HG03520 (cell line): ENCODE measurements around the gene BMERB1.
"Not testable (repeated sequence)": the region's sequence is repeated elsewhere in the genome, so short reads cannot be mapped to it uniquely, and the experiment has no call there.

ENCODE experiments used
- ATAC-seq: cut with Tn5 transposase; IDR thresholded peaks from one replicate; pipeline ENCODE4 v1.9.1; 2021; ENCODE audit warnings: mild to moderate bottlenecking, moderate library complexity; ENCODE audit not compliant: unreplicated experiment

BMERB1 gene

DNA sequence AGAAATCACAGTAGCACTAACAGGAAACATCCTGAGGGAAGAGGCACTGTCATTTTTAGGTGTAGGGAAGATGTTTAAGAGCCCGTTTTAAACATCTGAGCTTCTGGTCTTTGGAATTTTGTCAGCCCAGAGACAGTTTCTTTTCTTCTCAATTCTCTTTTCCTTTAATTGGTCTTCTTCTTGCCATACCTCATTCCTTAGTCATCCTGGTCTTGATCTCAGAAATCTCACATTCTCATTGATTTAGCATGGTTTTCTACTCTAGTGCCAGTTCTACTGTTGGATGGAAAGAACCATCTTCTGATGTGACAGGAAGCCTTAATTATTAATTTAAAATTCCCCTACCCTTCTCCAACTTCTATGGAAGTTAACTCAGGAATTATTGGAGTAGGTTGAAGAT is 25.4 kb downstream of the BMERB1 start:
- no peak for ATAC-seq

DNA sequence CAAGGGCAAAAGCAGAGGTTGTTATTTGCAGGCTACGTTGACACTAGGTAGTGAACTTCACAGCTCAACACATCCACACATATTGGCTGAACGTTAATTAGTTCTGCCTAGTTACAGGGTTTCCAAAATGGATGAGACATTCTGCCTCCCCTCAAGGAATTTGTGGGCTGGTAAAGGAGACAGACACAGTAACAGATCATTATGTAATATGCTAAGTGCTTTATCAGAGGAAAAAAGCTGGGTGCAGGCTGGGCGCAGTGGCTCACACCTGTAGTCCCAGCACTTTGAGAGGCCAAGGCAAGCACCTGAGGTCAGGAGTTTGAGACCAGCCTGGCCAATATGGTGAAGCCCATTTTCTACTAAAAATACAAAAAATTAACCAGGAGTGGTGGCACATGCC is 26.2 kb downstream of the BMERB1 start:
- ATAC-seq = no peak

DNA sequence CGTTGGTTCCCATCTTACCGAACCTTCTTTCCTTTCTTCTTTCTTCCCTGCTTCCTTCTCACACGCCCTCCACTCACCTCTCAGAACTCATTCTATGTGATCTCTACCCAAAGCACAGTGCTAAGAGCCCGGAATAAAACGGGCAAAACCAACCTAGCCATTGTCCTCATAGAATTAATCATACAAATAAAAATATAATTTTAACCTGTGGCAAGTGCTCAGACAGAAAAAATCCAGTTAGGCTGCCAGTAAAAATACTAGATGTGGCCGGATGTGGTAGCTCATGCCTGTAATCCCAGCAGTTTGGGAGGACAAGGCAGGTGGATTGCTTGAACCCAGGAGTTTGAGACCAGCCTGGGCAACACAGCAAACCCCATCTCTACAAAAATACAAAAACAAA is 27.0 kb downstream of the BMERB1 start:
- no peak for ATAC-seq

DNA sequence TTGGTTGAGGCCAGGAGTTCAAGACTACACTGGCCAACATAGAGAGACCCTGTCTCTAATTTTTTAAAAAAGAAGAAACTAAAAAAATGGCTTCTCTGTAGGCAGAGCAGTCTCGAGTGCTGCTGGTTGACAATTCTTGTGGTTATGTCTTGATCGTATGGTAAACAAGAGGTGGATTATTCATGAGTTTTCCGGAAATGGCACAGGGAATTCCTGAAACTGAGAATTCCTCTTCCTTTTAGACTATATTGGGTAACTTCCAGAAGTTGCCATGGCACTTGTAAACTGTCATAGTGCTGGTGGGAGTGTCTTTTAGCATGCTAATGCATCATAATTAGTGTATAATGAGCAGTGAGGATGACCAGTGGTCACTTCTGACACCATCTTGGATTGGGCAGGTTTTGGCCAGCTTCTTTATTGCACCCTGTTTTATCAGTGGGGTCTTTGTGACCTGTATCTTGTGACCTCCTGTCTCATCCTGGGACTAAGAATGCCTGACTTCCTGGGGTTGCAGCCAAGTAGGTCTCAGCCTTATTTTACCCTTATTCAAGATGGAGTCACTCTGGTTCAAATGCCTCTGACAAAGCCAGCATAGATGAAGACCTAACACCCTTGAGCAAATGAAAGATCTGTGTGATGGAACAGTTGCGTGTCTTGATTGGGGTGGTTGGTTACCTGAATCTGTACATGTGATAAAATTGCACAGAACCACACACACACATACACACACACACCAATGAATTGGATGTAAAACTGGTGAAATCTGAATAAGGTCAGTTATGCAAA is 30.2 kb downstream of the BMERB1 start:
- ATAC-seq = no peak

DNA sequence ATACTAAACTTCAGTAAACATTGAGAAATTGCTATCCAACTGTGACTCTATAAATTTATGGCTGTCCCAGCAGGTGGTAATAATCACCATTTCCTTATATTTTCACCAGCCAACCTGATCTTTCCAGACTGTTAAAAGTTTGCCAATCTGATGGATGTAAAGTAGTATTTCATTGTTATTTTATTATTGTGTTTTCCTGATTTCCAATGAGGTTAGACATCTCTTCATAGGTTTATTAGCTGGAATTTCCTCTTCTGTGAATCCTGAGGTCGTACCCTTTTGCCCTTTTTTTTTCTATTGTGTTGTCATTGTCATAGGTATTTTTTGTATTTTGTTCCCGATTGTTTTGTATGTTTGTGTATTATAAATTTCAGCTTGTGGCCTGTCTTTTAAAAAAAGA is 31.7 kb downstream of the BMERB1 start:
- no peak for ATAC-seq

DNA sequence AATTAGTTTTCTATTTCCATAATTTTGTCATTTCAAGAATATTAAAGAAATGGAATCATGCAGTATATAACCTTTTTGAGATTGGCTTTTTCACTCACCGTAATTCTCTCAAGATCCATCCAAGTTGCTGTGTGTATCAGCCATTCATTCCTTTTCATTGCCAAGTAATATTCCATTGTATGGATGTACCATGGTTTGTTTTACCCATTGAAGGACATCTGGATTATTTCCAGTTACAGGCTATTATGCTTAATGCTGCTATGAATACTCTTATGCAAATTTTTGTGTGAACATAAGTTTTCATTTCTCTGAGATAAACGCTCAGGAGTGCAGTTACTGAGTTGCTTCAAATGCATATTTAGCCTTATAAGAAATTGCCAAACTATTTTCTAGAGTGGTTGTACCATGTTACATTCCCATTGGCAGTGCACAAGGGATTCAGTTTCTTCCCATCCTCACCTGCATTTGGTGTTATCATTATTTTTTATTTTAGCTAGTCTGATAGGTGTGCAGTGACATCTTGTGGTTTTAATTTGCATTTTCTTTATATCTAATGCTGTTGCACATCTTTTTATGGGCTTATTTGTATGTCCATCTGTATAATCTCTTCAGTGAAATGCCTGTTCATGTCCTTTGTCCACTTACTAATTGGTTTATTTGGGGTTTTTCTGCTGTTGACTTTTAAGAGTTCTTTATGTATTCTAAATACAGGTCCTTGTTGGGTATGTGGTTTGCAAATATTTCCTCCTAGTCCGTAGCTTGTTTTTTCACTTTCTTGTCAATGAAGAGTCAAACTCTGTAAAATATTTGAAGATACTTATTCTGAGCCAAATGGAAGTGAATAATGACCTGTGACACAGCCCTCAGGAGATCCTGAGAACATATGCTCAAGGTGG is 32.7 kb downstream of the BMERB1 start:
- ATAC-seq = no peak

DNA sequence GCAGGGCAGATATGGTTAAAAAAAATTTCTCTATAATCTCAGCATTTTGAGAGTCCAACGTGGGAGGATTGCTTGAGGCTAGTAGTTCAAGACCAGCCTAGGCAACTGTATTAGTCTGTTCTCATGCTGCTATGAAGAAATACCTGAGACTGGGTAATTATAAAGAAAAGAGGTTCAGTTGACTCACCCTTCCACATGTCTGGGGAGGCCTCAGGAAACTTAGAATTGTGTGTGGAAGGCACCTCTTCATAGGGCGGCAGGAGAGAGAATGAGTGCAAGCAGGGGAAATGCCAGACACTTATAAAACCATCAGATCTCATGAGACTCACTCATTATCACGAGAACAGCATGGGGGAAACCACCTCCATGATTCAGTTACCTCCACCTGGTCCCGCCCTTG is 42.6 kb downstream of the BMERB1 start:
- not testable (repeated sequence) for ATAC-seq

DNA sequence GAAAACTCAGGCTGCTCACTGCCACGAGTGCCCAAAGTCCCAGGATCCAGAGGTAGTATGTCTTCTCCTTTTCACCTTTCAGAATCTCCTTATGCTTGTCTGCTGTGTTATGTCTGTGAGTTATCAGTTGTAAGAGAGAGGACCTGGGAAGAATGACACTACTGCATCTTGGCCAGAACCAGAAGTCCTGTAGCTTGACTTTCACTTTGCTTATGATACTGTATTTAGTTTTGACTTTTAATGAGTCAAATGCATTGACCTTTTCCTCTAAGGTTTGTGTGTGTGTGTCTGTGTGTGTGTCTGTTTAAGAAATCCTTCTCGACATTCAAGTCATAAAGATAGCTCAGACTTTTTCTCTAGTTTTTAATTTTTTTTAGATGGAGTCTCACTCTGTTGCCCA is 43.4 kb downstream of the BMERB1 start:
- no peak for ATAC-seq

DNA sequence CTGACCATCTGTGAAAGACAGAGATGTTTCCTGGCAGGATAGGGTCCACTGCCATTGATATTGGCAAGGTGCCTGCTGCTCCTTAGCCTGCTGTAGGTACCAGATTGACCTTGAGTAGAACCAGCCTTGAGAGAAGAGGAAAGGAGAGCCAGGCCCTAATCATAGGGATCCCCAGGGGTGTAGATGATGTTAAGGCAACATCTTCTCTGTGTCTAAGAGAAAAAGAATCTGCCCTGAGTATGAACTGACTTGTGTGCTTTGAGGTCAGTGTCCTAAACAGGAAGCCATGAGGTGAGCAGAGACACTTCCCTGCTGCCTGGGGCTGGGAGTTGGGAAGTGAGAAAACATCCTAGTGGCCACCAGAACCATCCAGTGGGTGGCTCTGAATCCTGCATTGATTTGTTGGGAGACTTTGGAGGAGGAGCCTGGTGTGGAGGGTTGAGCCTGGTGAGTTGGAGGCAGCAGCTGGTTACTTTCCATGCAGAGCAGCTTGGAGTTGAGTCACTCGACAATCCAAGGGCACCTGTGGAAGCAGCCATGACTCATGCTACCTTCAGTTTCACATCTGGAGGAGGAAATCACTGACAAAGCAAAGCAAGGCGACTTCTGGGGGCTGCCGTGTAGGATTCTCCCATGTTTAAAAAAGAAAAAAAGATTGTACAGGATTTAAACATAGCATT is 47.8 kb downstream of the BMERB1 start:
- no peak for ATAC-seq

DNA sequence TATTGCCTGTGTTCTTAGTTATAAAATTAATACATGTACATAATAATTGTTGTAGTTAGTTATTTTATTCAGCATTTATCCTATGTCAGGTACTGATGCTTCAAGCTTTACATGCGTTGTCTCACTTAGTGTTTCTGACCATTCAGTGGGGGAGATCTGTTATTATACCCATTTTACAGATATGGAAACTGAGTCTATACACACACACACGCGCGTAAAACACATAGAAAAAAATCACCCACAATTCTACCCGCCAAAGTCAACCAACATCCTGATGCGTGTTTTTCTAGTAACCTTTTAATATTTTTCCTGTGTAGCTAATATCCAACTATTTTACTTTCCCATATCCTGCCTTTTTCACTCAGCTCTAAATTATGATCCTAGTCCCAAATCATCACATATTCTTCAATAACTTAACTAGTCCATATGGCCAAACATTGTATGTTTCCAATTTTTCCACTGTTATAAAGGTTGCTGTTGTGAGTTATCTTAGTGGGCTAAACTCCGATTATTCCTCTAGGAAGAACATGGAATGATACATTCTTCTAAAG is 48.4 kb downstream of the BMERB1 start:
- ATAC-seq = no peak

DNA sequence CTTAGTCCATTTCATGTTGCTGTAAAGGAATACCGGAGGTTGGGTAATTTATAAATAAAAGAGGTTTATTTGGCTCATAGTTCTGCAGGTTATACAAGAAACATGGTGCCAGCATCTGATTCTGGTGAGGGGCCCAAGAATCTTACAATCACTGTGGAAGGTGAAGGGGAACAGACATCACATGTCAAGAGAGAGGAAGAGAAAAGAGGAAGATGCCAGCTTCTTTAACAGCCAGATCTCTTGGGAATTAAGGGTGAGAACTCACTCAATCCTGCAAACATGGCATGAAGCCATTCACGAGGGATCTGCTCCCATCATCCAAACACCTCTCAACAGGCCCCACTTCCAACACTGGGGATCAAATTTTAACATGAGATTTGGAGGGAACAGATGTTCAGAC is 49.5 kb downstream of the BMERB1 start:
- no peak for ATAC-seq

DNA sequence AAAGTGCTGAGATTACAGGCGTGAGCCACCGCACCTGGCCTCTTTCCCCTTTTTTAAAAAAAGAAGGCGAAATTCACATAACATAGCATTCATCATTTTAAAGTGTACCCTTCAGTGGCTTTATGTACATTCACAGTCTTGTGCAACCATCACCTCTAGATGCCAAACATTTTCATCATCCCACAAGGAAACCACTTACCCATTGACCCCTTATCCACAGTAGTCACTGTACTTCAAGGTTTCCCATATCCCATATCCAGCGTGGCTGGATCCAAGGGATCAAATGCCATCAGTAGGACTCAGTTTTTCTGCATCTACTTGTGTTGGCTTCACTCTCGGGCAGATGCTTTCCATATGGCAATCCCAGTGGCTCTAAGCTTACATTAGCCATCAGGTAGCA is 50.3 kb downstream of the BMERB1 start:
- ATAC-seq = no peak

DNA sequence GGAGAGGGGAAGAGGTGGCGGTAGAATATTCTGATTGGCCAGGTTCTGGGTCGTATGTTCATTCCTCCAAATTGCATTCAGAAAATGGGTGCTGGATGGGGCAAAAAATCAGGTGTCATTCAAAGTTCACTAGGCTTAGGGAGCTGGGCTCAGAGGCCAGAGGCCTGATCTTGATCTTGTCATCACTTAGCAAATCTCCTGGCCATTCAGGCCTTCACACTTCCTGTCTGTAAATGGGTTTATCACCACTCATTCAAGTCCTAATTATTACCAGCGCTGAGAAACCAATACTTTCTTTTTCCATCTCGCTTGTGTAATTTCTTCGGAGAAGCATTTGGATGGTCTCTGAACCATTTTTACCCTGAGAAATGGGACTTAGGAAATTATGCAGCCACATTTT is 50.8 kb downstream of the BMERB1 start:
- no peak for ATAC-seq

DNA sequence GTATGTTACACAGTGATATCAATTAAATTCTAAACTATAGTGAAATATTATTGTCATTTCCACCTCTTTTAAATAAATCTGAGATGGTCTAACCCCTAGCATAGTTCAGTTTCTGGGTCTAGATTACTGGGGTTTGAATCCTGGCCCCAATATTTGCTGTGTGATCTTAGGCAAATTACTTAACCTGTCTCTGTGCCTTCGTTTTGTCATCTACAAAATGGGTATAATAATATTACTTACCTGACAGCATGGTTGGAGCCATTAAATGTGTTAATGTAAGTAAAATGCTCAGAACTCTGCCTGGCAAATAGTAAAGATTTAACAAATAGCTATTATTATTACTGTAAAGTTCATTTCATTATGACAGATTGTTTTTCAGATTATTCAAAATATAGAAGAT is 52.3 kb downstream of the BMERB1 start:
- ATAC-seq = no peak

DNA sequence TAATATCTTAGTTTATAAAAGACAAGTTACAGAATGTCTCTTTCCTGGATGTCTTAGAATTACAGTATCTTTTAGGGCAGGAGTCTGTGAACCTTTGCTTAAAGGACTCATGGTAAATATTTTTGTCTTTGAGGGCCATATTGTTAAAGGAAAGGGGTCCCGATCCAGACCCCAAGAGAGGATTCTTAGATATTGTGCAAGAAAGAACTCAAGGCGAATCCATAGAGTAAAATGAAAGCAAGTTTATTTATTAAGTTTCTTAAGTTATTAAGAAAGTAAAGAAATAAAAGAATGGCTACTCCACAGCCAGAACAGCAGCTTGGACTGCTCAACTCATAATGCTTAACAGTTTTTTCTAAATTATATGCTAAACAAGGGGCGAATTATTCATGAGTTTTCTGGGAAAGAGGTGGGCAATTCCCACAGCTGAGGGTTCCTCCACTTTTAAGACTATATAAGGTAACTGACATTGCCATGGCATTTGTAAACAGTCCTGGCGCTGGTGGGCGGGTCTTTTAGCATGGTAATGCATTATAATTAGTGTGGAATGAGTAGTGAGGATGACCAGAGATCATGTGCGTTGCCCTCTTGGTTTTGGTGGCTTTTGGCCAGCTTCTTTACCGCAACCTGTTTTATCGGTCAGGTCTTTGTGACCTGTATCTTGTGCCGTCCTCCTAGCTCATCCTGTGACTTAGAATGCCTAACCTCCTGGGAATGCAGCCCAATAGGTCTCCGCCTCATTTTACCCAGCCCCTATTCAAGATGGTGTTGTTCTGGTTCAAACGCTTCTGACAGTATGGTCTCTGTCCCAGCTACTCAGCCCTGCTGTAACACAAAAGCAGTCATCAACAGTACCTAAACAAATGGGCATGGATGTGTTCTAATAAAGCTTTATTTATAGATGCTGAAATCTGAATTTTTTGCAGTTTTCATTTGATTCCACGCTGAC is 53.2 kb downstream of the BMERB1 start:
- ATAC-seq = no peak

DNA sequence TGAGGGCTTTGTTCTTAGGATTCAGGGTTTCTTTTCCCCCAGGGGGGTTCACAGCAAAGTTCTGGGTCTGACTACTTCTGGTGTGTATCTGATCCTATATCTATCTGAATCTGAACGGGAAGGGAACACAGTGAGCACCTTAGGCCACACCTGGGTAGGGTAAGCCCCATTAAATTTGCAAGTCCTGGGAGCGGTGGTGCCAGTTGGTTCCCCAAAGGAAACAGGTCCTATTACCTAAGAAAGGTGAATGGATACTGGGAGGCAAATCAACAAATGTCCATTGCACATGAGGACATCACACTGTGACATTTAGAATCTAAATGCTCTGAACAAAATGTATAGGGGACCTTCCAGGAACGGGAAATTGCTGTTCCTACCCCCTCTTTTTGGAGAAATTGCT is 54.6 kb downstream of the BMERB1 start:
- ATAC-seq = no peak

DNA sequence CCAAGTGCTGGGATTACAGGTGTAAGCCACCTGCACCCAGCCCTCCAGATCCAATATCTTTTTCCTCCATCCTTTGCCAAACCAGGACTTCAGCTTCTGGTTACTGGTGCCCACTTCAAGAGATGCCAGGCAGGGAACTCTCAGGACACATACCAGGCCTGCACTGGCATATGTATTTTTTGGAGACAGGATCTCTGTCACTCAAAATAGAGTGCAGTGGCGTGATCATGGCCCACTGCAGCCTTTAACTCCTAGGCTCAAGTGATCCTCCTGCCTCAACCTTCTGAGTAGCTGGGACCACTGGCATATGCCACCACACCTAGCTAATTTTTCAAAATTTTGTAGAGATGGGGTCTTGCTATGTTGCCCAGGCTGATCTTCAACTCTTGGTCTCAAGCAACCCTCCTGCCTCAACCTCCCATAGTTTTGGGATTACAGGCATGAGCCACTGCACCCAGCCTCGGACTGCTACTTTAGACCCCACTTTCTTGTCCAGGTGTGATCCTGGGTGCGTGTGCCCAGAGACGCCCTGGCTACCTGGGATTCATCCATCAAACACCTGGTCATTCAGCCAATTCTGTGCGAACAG is 55.8 kb downstream of the BMERB1 start:
- ATAC-seq = no peak

DNA sequence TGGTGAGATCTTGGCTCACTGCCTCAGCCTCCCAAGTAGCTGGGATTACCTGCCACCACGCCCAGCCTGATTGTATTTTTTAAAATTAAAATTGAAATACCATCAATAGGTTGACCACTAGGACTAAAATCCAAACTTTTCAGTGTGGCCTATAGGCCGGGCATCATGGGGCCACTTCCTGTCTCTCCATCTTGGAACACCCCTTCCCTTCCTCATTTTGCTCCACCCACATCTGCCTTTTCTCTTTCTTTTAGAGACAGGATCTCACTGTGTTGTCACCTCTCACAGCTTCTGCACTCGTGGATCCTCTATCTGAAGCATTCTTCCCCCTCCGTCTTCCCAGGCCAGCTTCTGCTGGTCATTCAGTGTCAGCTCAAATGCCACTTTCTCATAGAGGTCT is 57.0 kb downstream of the BMERB1 start:
- no peak for ATAC-seq

DNA sequence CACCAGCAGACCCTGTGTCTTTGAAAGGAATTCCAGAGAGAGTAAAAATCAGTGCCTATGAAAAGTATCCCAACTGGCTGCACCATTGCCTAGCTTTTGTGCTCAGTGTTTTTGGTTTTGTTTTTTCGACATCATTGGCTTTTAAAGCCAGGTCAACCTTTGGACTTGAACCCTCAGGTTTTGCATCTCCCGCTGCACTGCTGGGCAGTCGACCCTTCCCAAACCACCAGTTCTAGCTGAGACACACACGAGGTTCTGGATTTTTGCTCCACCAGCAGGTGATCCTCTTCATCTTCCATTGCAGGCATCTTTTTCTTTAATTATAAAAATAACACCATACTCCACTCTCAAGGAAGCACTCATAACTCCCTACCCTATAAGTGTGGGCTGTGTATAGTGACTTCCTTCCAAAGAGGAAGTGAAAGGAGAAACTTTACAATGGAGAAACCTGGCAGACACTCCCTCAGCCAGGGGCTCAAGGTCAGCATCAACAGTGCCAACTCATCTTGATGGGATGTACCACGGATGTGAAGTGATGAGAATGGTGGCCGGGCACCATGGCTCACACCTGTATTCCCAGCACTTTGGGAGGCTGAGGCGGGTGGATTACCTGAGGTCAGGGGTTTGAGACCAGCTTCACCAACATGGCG is 57.8 kb downstream of the BMERB1 start:
- ATAC-seq = no peak
